Sigmoid colon (tissue), 7 donors: ENCODE data around the gene RILP. TPM values are rescaled to one million over a fixed set of nuclear protein-coding genes. Genes with fewer than 3 reads are reported as not detected.

Experiments used
- DNase-seq: peaks from one replicate; pipeline ENCODE4 v3.0.0-alpha.2; 2019
- H3K27ac ChIP-seq, 4 donors: fragments of 200-600 bp; sonication (generic); one replicate each; pipeline ENCODE4 v1.5.1; 2016 to 2019; ENCODE audit warnings: mild to moderate bottlenecking in 1 of 4
- H3K27me3 ChIP-seq, 3 donors: fragments of 200-600 bp; sonication (generic); one replicate each; pipeline ENCODE4 v1.5.1; 2019; ENCODE audit warnings: mild to moderate bottlenecking in 1 of 3
- H3K36me3 ChIP-seq, 4 donors: fragments of 200-600 bp; sonication (generic); one replicate each; pipeline ENCODE4 v1.5.1; 2016 to 2019
- H3K4me1 ChIP-seq, 4 donors: fragments of 200-600 bp; sonication (generic); one replicate each; pipeline ENCODE4 v1.5.1; 2017 to 2019
- H3K4me3 ChIP-seq, 4 donors: fragments of 200-600 bp; sonication (generic); one replicate each; pipeline ENCODE4 v1.5.1; 2017 to 2019; ENCODE audit warnings: mild to moderate bottlenecking in 2 of 4, moderate library complexity in 1 of 4
- H3K9me3 ChIP-seq, 4 donors: fragments of 200-600 bp in 3 of 4; sonication (generic) in 3 of 4; one replicate each; pipeline versions ENCODE4 v1.5.1 to v1.6.1; 2013 to 2019
- CTCF ChIP-seq, 4 experiments: fragments of 450-650 bp in 3 of 4; fragments of 200-600 bp in 1 of 4; IDR thresholded peaks; one replicate each; pipeline ENCODE4 v1.5.1; 2016 to 2019; ENCODE audit warnings: antibody characterized with exemption in 4 of 4, mild to moderate bottlenecking in 3 of 4, moderate library complexity in 2 of 4
- EP300 ChIP-seq, 4 donors: sonication (generic); formaldehyde crosslinking; IDR thresholded peaks; one replicate each; pipeline ENCODE4 v1.6.1; 2017; ENCODE audit warnings: antibody characterized with exemption in 4 of 4
- POLR2A ChIP-seq, 2 donors: fragments of 450-650 bp; IDR thresholded peaks; one replicate each; pipeline ENCODE4 v1.6.1; 2016; ENCODE audit warnings: antibody characterized with exemption in 2 of 2, mild to moderate bottlenecking in 2 of 2, moderate library complexity in 2 of 2
- POLR2AphosphoS5 ChIP-seq, 4 donors: sonication (generic); formaldehyde crosslinking; IDR thresholded peaks; one replicate each; pipeline ENCODE4 v1.6.1; 2017; ENCODE audit warnings: antibody characterized with exemption in 4 of 4
- WGBS, 2 donors: extraction: QIAGEN DNeasy Blood & Tissue Kit; methylation state at CpG; one replicate each; pipeline ENCODE4 v1.1.7; 2013; 5-methylcytosine and 5-hydroxymethylcytosine counted together
- intact Hi-C: fragments of 100-400 bp; cut with DNase I; formaldehyde crosslinking; loops from one replicate; pipeline ENCODE4 v1.15.1; 2023
- polyA plus RNA-seq, 3 donors: library from polyadenylated mRNA; stranded (reverse); fragments of 200-250 nt; gene quantifications; one replicate each; pipeline ENCODE4 v1.2.3, GENCODE V29; 2013
- total RNA-seq, 4 donors: library from RNA; depleted of rRNA; stranded (reverse); fragments of >200 nt; gene quantifications; one replicate each; pipeline ENCODE4 v1.1.0, GENCODE V29; 2016
- donor health status: healthy with polysubstance abuse.
- donor health status: Bipolar disorder and iron deficiency.
- donor health status: healthy.

RILP gene
- total and polyA plus RNA-seq, 7 donors, result 13.6 to 40.5 (median 28.5) TPM

GRCh38 chr17:1640329-1641064, 9.2 kb downstream of the RILP start:
- 57 to 82% methylated on average over 23 of the region's 23 CpGs for WGBS, 2 donors

GRCh38 chr17:1639549-1640180, 10.0 kb downstream of the RILP start:
- TF ChIP-seq EP300 (IDR thresholded peaks at IDR 0.05), result no peak
- TF ChIP-seq CTCF (IDR thresholded peaks at IDR 0.05), result no peak
- no peak for TF ChIP-seq POLR2A (IDR thresholded peaks at IDR 0.05)
- TF ChIP-seq POLR2AphosphoS5 (IDR thresholded peaks at IDR 0.05), result no peak
- H3K27me3 ChIP-seq, result peaks cover 0 to 3% (median 0%) of the 10 kb centered on the region in 3 donors
- H3K27ac ChIP-seq, result no peak overlapping the region
- H3K4me3 ChIP-seq, result no peak overlapping the region
- H3K4me1 ChIP-seq, result peaks cover 0 to 13% (median 11%) of the 10 kb centered on the region in 4 donors
- 59 to 82% methylated on average over 11 of the region's 11 CpGs for WGBS, 2 donors
- H3K36me3 ChIP-seq, result peaks cover 0 to 4% (median 0%) of the 10 kb centered on the region in 4 donors
- no peak for DNase-seq
- H3K9me3 ChIP-seq, result no peaks in the 10 kb centered on the region
- intact Hi-C loops, result no loop called here

More at GRCh38 chr17:1640329-1641064, 9.2 kb downstream of the RILP start:
- Histone ChIP-seq H3K27me3 (peaks cover 0 to 3% (median 0%) of the 10 kb centered on the region in 3 donors), H3K4me3 (no peak overlapping the region), H3K36me3 (no peaks in the 10 kb centered on the region), H3K27ac (no peak overlapping the region), H3K9me3 (no peaks in the 10 kb centered on the region), H3K4me1 (peaks cover 0 to 13% (median 11%) of the 10 kb centered on the region in 4 donors)
- no peak for DNase-seq
- intact Hi-C loops, result no loop called here
- TF ChIP-seq EP300 (IDR thresholded peaks at IDR 0.05), result no peak
- no peak for TF ChIP-seq POLR2AphosphoS5 (IDR thresholded peaks at IDR 0.05)
- TF ChIP-seq CTCF (IDR thresholded peaks at IDR 0.05), result no peak
- no peak for TF ChIP-seq POLR2A (IDR thresholded peaks at IDR 0.05)

- H3K4me3 ChIP-seq, result no peak overlapping the region
- TF ChIP-seq POLR2A (IDR thresholded peaks at IDR 0.05), result no peak
- TF ChIP-seq CTCF (IDR thresholded peaks at IDR 0.05), result no peak
- no peak for TF ChIP-seq POLR2AphosphoS5 (IDR thresholded peaks at IDR 0.05)
- TF ChIP-seq EP300 (IDR thresholded peaks at IDR 0.05), result no peak
- WGBS, 2 donors, result 81 to 86% methylated on average over 19 of the region's 19 CpGs
- no peaks in the 10 kb centered on the region for H3K9me3 ChIP-seq
- H3K36me3 ChIP-seq, result peaks cover 0 to 4% (median 0%) of the 10 kb centered on the region in 4 donors
- no peak overlapping the region for H3K27ac ChIP-seq
- peaks cover 0 to 3% (median 0%) of the 10 kb centered on the region in 3 donors for H3K27me3 ChIP-seq
- intact Hi-C loops, result no loop called here
- peaks cover 0 to 6% (median 6%) of the 10 kb centered on the region in 4 donors for H3K4me1 ChIP-seq
- DNase-seq, result no peak
Measured at GRCh38 chr17:1638624-1639300, 10.9 kb downstream of the RILP start.

- Histone ChIP-seq H3K9me3 (no peaks in the 10 kb centered on the region), H3K27ac (no peak overlapping the region), H3K4me3 (no peak overlapping the region), H3K27me3 (peaks cover 0 to 3% (median 0%) of the 10 kb centered on the region in 3 donors), H3K36me3 (peaks cover 0 to 4% (median 0%) of the 10 kb centered on the region in 4 donors), H3K4me1 (peaks cover 0 to under 1% (median under 1%) of the 10 kb centered on the region in 4 donors)
- WGBS, 2 donors, result 77 to 87% methylated on average over 17 of the region's 17 CpGs
- intact Hi-C loops, result no loop called here
- no peak for DNase-seq
- TF ChIP-seq POLR2A (IDR thresholded peaks at IDR 0.05), result no peak
- no peak for TF ChIP-seq CTCF (IDR thresholded peaks at IDR 0.05)
- no peak for TF ChIP-seq EP300 (IDR thresholded peaks at IDR 0.05)
- TF ChIP-seq POLR2AphosphoS5 (IDR thresholded peaks at IDR 0.05), result no peak
Measured at GRCh38 chr17:1638171-1638590, 11.5 kb downstream of the RILP start.
